OCI-LY1 (cell line): ENCODE measurements around the gene BCL11A.

Experiments used
- EZH2 ChIP-seq: fragments of 200-600 bp; sonication (generic), shearing (Covaris generic); IDR thresholded peaks from 2 replicates; pipeline ENCODE4 v1.8.0; 2017; ENCODE audit warnings: borderline replicate concordance, mixed run types, mild to moderate bottlenecking, antibody characterized with exemption, low read length, moderate library complexity, mixed read lengths
- TF ChIP-seq, protein P1 (sequence below): fragments of 200-600 bp; sonication (generic), shearing (Covaris generic); IDR thresholded peaks from 2 replicates; pipeline ENCODE4 v1.5.1; 2017; ENCODE audit warnings: mild to moderate bottlenecking, antibody characterized with exemption, low read length, moderate library complexity, mixed read lengths

DNA sequence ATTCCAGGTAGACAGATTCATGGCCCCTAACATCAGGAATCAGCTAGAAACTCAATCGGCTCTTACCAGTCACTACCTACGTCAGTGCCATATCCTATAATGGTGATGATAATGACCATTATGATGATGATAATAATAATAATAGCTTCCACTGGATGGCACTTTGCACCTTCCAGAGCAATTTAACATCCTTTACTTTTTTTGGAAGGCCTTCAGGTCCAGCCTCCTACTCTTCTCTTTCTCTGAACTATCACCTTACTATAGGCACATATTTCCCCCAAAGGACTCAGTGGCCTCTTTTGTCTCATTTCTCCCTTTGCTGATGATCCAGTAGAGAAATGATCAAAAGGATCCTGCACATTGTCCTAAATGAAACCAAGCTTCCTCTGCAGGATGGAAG, 56.0 kb downstream of the BCL11A start:
- TF ChIP-seq EZH2: no peak
- TF ChIP-seq, protein P1, sequence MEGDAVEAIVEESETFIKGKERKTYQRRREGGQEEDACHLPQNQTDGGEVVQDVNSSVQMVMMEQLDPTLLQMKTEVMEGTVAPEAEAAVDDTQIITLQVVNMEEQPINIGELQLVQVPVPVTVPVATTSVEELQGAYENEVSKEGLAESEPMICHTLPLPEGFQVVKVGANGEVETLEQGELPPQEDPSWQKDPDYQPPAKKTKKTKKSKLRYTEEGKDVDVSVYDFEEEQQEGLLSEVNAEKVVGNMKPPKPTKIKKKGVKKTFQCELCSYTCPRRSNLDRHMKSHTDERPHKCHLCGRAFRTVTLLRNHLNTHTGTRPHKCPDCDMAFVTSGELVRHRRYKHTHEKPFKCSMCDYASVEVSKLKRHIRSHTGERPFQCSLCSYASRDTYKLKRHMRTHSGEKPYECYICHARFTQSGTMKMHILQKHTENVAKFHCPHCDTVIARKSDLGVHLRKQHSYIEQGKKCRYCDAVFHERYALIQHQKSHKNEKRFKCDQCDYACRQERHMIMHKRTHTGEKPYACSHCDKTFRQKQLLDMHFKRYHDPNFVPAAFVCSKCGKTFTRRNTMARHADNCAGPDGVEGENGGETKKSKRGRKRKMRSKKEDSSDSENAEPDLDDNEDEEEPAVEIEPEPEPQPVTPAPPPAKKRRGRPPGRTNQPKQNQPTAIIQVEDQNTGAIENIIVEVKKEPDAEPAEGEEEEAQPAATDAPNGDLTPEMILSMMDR: no peak
